Sigmoid colon (tissue), 7 donors: ENCODE results near the gene BRSK1. TPM values are rescaled to one million over a fixed set of nuclear protein-coding genes. Genes with fewer than 3 reads are reported as not detected.

Experiments used
- DNase-seq: peaks from one replicate; pipeline ENCODE4 v3.0.0-alpha.2; 2019
- H3K27ac ChIP-seq, 4 donors: fragments of 200-600 bp; sonication (generic); one replicate each; pipeline ENCODE4 v1.5.1; 2016 to 2019; ENCODE audit warnings: mild to moderate bottlenecking in 1 of 4
- H3K27me3 ChIP-seq, 3 donors: fragments of 200-600 bp; sonication (generic); one replicate each; pipeline ENCODE4 v1.5.1; 2019; ENCODE audit warnings: mild to moderate bottlenecking in 1 of 3
- H3K36me3 ChIP-seq, 4 donors: fragments of 200-600 bp; sonication (generic); one replicate each; pipeline ENCODE4 v1.5.1; 2016 to 2019
- H3K4me1 ChIP-seq, 4 donors: fragments of 200-600 bp; sonication (generic); one replicate each; pipeline ENCODE4 v1.5.1; 2017 to 2019
- H3K4me3 ChIP-seq, 4 donors: fragments of 200-600 bp; sonication (generic); one replicate each; pipeline ENCODE4 v1.5.1; 2017 to 2019; ENCODE audit warnings: mild to moderate bottlenecking in 2 of 4, moderate library complexity in 1 of 4
- H3K9me3 ChIP-seq, 4 donors: fragments of 200-600 bp in 3 of 4; sonication (generic) in 3 of 4; one replicate each; pipeline versions ENCODE4 v1.5.1 to v1.6.1; 2013 to 2019
- EP300 ChIP-seq, 4 donors: sonication (generic); formaldehyde crosslinking; IDR thresholded peaks; one replicate each; pipeline ENCODE4 v1.6.1; 2017; ENCODE audit warnings: antibody characterized with exemption in 4 of 4
- POLR2A ChIP-seq, 2 donors: fragments of 450-650 bp; IDR thresholded peaks; one replicate each; pipeline ENCODE4 v1.6.1; 2016; ENCODE audit warnings: antibody characterized with exemption in 2 of 2, mild to moderate bottlenecking in 2 of 2, moderate library complexity in 2 of 2
- POLR2AphosphoS5 ChIP-seq, 4 donors: sonication (generic); formaldehyde crosslinking; IDR thresholded peaks; one replicate each; pipeline ENCODE4 v1.6.1; 2017; ENCODE audit warnings: antibody characterized with exemption in 4 of 4
- WGBS, 2 donors: extraction: QIAGEN DNeasy Blood & Tissue Kit; methylation state at CpG; one replicate each; pipeline ENCODE4 v1.1.7; 2013; 5-methylcytosine and 5-hydroxymethylcytosine counted together
- intact Hi-C: fragments of 100-400 bp; cut with DNase I; formaldehyde crosslinking; loops from one replicate; pipeline ENCODE4 v1.15.1; 2023
- polyA plus RNA-seq, 3 donors: library from polyadenylated mRNA; stranded (reverse); fragments of 200-250 nt; gene quantifications; one replicate each; pipeline ENCODE4 v1.2.3, GENCODE V29; 2013
- total RNA-seq, 4 donors: library from RNA; depleted of rRNA; stranded (reverse); fragments of >200 nt; gene quantifications; one replicate each; pipeline ENCODE4 v1.1.0, GENCODE V29; 2016
- TF ChIP-seq, protein P1 (sequence below), 4 experiments: fragments of 450-650 bp in 3 of 4; fragments of 200-600 bp in 1 of 4; IDR thresholded peaks; one replicate each; pipeline ENCODE4 v1.5.1; 2016 to 2019; ENCODE audit warnings: antibody characterized with exemption in 4 of 4, mild to moderate bottlenecking in 3 of 4, moderate library complexity in 2 of 4
- donor health status: healthy with polysubstance abuse.
- donor health status: Bipolar disorder and iron deficiency.
- donor health status: healthy.

BRSK1 gene
- total and polyA plus RNA-seq, 7 donors, result 2.9 to 20.6 (median 6.0) TPM; not detected in 1

DNA sequence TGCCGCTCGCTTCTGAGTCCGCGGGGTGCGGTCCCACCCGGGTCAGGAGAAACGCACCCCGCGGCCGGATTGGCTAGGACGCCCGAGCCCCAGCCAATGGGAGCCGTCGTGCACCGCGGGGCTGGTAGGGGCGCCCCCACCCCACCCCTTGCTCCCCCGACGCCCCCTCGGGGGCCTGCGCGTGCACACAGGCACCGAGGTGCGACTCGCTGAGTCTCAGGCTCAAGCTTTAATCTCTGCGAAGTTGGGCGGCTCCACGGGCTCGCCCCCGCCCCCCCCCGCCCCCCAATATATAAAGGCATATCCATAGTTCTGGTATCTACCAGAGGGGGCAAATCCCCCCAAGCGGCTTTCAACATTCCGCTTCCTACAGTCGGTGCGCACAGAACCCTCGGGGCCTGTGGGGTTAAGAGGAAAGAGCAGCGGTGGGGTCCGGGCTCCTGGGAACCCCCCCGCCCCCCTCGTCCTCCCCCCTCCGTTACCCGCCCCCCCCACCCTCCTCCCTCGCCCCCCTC, 71.0 kb downstream of the BRSK1 start, which contains the start of gene COX6B2:
Gene COX6B2 (minus strand): TSS at position 22 of the 515 bp plus-strand sequence. CDS start 198 bp downstream, outside the sequence.
- Histone ChIP-seq H3K9me3 (no peaks in the 10 kb centered on the region), H3K27me3 (peaks cover 28 to 72% (median 55%) of the 10 kb centered on the region in 3 donors), H3K4me1 (peaks cover 0 to 19% (median 17%) of the 10 kb centered on the region in 4 donors), H3K36me3 (no peaks in the 10 kb centered on the region), H3K4me3 (peak within 1 kb of the TSS in 3 of 4 donors; percentile 29 to 38 (median 30)), H3K27ac (no peak within 1 kb of the TSS)
- intact Hi-C loops, result no loop called here
- DNase-seq, result no peak
- TF ChIP-seq POLR2A (IDR thresholded peaks at IDR 0.05), result no peak
- no peak for TF ChIP-seq POLR2AphosphoS5 (IDR thresholded peaks at IDR 0.05)
- TF ChIP-seq, protein P1, sequence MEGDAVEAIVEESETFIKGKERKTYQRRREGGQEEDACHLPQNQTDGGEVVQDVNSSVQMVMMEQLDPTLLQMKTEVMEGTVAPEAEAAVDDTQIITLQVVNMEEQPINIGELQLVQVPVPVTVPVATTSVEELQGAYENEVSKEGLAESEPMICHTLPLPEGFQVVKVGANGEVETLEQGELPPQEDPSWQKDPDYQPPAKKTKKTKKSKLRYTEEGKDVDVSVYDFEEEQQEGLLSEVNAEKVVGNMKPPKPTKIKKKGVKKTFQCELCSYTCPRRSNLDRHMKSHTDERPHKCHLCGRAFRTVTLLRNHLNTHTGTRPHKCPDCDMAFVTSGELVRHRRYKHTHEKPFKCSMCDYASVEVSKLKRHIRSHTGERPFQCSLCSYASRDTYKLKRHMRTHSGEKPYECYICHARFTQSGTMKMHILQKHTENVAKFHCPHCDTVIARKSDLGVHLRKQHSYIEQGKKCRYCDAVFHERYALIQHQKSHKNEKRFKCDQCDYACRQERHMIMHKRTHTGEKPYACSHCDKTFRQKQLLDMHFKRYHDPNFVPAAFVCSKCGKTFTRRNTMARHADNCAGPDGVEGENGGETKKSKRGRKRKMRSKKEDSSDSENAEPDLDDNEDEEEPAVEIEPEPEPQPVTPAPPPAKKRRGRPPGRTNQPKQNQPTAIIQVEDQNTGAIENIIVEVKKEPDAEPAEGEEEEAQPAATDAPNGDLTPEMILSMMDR (IDR thresholded peaks at IDR 0.05), result no peak
- no peak for TF ChIP-seq EP300 (IDR thresholded peaks at IDR 0.05)
- WGBS, 2 donors, result 2% methylated on average over 41 to 43 of the region's 43 CpGs

DNA sequence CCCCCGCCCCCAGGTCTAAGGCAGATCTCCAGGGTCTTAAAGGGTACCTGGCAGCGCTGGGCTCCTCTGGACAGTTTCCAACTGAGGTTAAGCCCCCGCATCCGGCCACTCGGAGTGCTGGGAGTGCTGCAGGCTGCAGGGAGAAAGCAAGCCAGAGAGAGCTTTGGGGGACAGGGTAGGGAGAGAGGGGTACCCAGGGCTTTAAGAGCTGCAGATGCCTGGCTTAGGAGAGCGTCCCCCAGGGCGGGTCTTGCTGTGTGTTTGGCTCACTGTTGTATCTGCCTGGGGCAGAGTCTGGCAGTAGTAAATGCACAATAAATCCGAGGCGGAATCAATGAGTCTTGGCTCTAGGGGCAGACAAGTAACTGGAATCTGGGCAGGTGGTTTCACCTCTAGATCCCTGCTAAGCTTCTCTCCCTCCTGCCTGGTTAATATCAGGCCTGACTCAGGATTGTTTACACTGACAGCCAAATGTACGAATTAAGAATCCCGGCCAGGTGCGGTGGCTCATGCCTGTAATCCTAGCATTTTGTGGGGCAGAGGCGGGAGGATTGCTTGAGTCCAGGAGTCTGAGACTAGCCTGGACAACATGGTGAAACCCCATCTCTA, 71.5 kb downstream of the BRSK1 start:
- WGBS, 2 donors, result 8 to 31% methylated on average over 12 to 13 of the region's 13 CpGs
- TF ChIP-seq, protein P1 (IDR thresholded peaks at IDR 0.05), result no peak
- no peak overlapping the region for H3K27ac ChIP-seq
- intact Hi-C loops, result no loop called here
- no peaks in the 10 kb centered on the region for H3K36me3 ChIP-seq
- H3K4me1 ChIP-seq, result peaks cover 0 to 19% (median 17%) of the 10 kb centered on the region in 4 donors
- H3K4me3 ChIP-seq, result no peak overlapping the region
- no peak for DNase-seq
- H3K27me3 ChIP-seq, result peaks cover 28 to 66% (median 53%) of the 10 kb centered on the region in 3 donors
- H3K9me3 ChIP-seq, result no peaks in the 10 kb centered on the region

DNA sequence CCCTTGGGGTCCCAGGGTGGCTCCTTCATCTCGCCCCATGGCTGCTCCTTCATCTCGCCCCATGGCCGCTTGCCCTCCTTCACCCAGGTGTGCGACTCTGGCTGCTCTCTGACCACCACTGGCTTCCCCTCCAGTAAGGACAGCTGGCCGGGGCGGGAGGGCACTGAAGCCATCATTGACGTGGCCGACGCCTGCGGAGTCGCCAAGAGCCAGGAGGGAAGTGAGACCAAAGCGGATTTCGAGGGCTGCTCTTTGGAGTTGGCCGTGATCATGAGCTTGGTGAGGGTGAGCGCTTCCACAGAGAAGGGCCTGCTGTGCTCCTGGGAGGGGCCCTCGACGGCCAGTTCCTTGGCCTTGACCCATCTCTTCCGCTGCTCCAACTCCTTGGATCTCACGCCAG, 74.7 kb downstream of the BRSK1 start:
- H3K36me3 ChIP-seq, result no peaks in the 10 kb centered on the region
- H3K27me3 ChIP-seq, result peaks cover 9 to 34% (median 24%) of the 10 kb centered on the region in 3 donors
- intact Hi-C loops, result no loop called here
- H3K9me3 ChIP-seq, result no peaks in the 10 kb centered on the region
- peaks cover 0 to 15% (median 12%) of the 10 kb centered on the region in 4 donors for H3K4me1 ChIP-seq
- DNase-seq, result no peak
- H3K27ac ChIP-seq, result no peak overlapping the region
- no peak overlapping the region for H3K4me3 ChIP-seq
- TF ChIP-seq POLR2A (IDR thresholded peaks at IDR 0.05) (no peak), POLR2AphosphoS5 (IDR thresholded peaks at IDR 0.05) (no peak), EP300 (IDR thresholded peaks at IDR 0.05) (no peak)
- TF ChIP-seq, protein P1 (IDR thresholded peaks at IDR 0.05), result no peak
- 92% methylated on average over 19 of the region's 19 CpGs for WGBS, 2 donors

DNA sequence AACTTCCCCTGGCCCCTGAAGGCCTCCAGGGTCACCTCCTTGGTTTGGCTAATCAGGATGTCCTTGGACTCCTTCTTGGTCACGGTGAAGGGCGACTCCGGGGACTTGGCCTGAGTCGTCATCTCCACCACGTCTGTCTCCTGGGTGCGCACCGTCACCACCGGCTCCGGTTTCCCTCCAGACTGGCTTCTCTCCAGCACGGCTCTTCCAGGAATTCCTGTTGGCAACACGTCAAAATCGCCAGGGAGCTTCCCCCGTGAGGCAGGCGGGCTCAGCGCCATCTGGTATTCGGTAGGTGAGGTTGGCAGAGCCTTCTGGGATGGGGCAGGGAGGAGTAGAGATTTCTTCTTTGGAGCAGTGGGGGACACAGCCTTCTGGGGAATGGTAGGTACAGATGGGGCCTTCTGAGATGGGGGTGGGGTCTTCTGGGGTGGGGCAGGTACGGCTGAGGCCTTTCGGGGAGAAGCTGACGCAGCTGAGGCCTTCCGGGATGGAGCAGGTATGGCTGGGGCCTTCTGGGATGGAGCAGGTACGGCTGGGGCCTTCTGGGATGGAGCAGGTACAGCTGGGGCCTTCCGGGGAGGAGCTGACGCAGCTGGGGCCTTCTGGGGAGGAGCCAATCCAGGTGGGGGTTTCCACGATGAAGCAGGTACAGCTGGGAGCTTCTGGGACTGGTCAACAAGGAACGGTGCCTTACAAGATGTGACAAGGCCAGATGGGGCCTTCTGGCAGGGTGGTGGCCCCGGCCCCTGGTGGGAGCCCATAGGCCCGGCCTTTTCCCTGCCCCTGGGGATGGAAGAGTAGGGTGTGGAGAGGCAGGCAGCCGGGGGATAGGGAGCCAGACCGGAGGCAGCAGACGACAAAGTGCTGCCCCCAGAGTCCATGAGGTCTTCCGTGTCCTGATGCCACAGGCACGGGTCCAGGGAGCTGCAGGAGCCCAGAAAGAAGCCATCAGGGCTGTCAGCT, 75.4 kb downstream of the BRSK1 start:
- peaks cover 0 to 7% (median 5%) of the 10 kb centered on the region in 4 donors for H3K4me1 ChIP-seq
- H3K27me3 ChIP-seq, result peaks cover 6 to 27% (median 16%) of the 10 kb centered on the region in 3 donors
- H3K36me3 ChIP-seq, result no peaks in the 10 kb centered on the region
- WGBS, 2 donors, result 78 to 83% methylated on average over 32 of the region's 32 CpGs
- no peak overlapping the region for H3K27ac ChIP-seq
- no peak for DNase-seq
- H3K9me3 ChIP-seq, result no peaks in the 10 kb centered on the region
- intact Hi-C loops, result no loop called here
- no peak overlapping the region for H3K4me3 ChIP-seq
- TF ChIP-seq POLR2A (IDR thresholded peaks at IDR 0.05) (no peak), EP300 (IDR thresholded peaks at IDR 0.05) (no peak), POLR2AphosphoS5 (IDR thresholded peaks at IDR 0.05) (no peak)
- TF ChIP-seq, protein P1 (IDR thresholded peaks at IDR 0.05), result no peak
